Vagina (tissue), 2 donors: ENCODE data around the gene CCNG2.

Experiments
- CTCF ChIP-seq, 3 experiments: fragments of 450-650 bp in 2 of 3; fragments of 200-600 bp in 1 of 3; sonication (generic) in 1 of 3; IDR thresholded peaks; one replicate each; pipeline ENCODE4 v1.5.1; 2017 to 2019; ENCODE audit warnings: antibody characterized with exemption in 3 of 3, mild to moderate bottlenecking in 2 of 3, moderate library complexity in 2 of 3
- POLR2A ChIP-seq, 2 donors: fragments of 450-650 bp; IDR thresholded peaks; one replicate each; pipeline ENCODE4 v1.6.1; 2017; ENCODE audit warnings: antibody characterized with exemption in 2 of 2, mild to moderate bottlenecking in 2 of 2, moderate library complexity in 2 of 2
- POLR2AphosphoS5 ChIP-seq, 2 donors: sonication (generic); formaldehyde crosslinking; IDR thresholded peaks; one replicate each; pipeline ENCODE4 v1.9.0; 2017; ENCODE audit warnings: antibody characterized with exemption in 2 of 2, mild to moderate bottlenecking in 2 of 2, low read depth in 1 of 2; ENCODE audit not compliant: insufficient read depth in 1 of 2

- TF ChIP-seq CTCF (IDR thresholded peaks at IDR 0.05) (no peak), POLR2AphosphoS5 (IDR thresholded peaks at IDR 0.05; ENCODE audit: insufficient read depth in 1 of 2, low read depth in 1 of 2) (no peak), POLR2A (IDR thresholded peaks at IDR 0.05) (no peak)
Observed at GRCh38 chr4:77194989-77195388, 38.0 kb downstream of the CCNG2 start.
